Activated T-cell treated with anti-CD3 and anti-CD28 coated beads for 4 hours (primary cell): ENCODE results near the gene RBBP8NL.

Experiments used
- DNase-seq: peaks from one replicate; pipeline ENCODE4 v3.0.0-alpha.2; 2020

Gene RBBP8NL

GRCh38 chr20:62461157-62461556, 33.8 kb upstream of the RBBP8NL start:
- no peak for DNase-seq

DNA sequence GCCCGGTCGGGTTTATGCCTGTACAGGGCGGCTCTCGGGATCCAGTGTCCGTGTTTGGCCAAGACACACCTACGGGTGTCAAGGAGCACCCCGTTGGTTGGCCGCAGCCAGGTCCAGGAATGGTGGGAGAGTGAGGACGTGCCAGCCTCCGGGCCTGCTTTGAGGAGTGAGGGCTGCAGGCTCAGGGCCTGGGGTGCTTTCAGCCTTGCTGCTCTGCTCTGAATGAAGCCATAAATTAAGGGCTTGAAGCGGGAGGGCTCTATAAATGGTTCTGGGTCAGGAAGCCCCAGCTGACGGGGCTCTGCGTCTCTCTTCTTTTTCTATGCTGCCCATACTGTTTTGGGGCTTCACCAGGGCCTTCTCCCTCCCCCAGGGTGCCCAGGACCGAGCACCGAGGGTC, 33.3 kb upstream of the RBBP8NL start:
- DNase-seq, result no peak

DNA sequence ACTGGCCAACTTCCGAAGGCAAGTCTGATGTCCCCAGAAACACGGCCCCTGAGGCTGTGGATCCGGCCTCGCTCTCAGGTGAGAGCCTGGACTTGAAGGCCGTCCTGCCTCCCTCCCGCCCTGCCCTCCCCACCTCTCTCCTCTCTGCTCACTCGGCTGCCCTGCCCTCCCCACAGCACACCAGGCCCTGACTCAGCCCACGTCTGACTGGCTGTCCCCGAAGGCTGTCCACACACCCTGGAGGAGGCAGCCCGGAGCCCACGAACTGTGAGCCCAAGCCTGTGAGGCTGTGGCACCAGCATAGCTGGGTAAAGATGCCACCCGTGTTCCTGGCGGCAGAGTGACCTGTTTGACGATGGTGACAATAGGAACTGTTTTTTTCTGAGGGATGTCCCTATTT, 32.1 kb upstream of the RBBP8NL start:
- DNase-seq, result no peak

DNA sequence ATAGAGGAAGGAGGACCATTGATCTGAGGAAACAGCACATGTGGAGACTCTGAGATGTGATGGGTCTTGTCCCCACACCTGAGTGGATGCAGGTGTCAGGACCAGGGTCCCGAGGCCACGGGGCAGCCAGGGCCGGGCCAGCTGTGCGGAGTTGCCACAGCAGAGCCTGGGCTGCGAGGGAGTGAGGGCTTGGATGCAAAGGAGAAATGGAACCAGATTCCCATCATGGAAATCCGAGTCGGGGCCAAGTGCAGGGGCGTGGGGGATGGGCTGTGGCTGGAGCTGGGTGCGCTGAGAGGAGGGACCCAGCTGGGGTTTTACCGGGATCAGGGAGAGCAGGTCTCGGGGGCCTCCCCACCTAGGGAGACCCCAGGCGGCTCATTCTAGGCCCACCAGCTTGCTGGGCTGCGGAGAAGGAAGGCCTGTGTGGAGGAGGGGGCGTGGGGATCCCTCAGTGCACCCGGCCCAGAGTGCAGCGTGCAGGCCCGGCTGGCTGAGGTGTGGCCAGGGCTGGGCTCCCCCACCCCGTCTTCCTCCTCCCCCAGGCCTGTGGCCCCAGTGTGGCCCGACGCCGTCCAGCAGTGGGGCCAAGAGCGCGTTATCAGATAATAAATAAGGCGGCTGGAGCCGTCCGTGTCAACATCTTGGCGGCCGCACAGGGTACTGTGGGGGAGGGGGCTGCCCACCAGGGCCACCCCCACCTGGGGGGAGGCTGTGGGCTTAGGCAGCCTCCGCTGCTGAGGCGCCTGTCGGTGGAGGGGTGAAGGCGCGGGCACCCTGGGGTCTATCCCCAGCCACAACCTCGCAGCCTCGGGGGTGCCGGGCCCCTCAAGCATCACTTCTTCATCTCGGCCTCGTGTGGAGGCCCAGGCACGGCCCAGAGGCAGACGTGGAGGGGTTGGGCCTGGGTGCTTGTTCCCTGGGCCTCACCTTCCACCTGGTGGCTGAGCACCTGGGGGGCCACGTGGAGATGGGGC, 31.2 kb upstream of the RBBP8NL start:
- DNase-seq, result no peak

- DNase-seq, result no peak
Measured at GRCh38 chr20:62457831-62458230, 30.5 kb upstream of the RBBP8NL start.

DNA sequence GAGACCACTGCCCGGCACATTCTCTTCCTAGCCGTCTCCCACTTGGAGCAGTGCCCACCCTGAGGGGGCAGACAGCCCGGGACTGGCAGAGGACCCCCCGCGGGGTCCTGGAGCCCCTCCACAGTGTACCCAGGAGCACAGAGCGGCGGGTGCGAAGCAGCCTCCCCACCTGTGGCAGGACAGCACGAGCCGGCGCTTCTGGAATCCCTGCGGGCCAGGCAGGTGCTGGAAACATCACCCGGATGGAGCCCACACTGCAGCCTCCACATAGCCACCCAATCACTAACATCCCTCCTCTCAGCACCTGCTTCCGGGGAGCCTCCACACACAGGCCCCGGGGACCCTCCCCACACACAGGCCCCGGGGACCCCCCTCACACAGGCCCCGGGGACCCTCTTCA, 29.8 kb upstream of the RBBP8NL start:
- no peak for DNase-seq

DNA sequence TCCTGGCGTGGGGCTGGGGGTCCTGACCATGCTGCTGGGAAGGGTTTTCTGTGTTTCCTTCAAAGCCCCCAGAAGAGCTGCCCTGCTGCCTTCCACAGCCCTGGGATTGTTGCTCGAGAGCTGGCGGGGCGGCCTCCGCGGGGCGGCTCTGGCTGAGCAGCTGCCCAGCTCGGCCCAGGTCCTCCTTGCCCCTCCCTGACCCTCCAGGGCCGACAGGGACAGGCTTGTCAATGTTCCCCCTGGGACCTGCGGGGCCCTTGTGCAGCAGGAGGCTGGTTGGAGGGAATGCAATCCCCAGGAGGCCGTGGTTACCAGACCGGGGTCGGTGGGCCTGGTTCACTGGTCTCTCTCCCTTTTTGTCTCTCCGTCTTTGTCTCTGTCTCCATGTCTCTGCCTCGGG, 28.6 kb upstream of the RBBP8NL start:
- DNase-seq, result no peak

GRCh38 chr20:62454904-62455636, 27.7 kb upstream of the RBBP8NL start:
- no peak for DNase-seq

DNA sequence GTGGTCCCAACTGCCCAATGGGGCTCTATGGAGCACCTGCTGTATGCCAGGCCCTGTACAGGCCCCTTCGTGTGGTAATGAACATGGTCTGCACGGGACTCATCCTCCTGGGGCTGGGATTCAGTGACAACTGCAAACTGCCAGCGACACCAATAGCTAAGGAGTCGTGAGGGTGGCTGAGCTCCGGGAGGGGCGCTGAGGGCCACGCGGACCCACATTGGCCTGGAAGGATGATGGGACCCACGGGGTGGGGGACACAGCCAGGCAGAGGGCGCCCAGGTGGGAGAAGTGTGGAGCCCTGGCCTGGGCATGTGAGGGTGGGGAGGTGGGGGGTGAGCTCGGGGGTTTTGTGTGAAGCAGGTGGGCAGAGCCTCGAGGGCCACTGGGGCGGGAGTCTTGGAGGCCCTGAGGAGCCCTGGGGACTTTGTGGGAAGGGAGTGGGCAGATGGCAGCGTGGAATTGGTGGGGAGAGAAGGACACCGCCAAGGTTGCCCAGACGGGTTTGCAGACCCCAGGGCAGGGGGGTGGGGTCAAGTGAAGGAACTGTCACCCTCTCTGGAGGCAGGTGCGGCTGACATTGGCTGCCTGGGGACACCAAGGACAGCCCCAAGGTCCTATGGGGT, 26.0 kb upstream of the RBBP8NL start:
- DNase-seq, result no peak

DNA sequence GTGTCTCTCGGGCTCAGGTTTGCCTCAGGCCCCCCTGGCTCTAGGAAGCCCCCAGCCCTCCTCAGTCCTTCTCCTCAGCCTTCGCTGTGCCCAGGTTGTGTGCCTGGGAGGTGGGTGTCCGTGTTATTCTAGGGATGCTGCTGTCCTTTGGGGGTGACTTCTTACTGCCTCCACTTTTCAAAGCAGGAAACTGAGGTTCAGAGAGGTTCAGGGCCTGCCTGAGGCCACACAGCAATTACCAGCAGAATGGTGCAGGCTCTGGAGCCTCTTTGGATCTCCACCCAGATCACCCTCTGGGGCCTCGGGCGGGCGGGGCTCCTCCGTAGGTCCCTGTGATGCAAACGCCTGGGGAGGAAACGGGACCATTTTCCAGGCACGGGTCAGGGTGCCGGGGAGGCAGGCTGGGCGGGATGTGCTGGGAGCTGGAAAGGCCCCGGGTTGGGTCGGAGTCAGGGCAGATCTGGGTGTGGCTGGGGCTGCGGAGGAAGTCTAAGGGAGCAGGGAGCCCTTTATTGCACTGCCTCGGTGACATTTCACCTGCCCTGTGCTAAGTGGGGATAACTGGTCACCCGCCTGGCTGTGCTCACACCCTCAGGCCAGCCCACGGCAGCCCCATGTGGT, 25.2 kb upstream of the RBBP8NL start:
- DNase-seq, result no peak

DNA sequence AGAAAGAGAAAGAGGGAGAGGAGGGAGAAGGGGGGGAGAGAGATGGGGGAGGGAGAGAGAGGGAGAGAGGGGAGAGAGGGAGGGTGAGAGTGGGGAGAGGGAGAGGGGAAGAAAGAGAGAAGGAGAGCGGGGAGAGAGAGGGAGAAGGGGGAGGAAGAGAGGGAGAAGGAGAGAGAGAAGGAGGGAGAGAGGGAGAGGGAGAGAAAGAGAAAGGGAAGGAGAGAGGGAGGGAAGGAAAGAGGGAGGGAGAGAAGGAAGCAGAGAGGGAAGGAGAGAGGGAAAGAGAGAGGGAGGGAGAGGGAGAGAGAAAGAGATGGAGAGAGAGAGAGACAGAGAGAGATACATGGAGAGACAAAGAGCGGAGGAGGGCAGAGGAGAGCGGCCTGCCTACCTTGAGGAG, 24.6 kb upstream of the RBBP8NL start:
- DNase-seq, result no peak

GRCh38 chr20:62451156-62451767, 23.9 kb upstream of the RBBP8NL start:
- no peak for DNase-seq

- DNase-seq, result no peak
Measured at GRCh38 chr20:62449951-62450691, 22.8 kb upstream of the RBBP8NL start.

GRCh38 chr20:62448788-62449187, 21.4 kb upstream of the RBBP8NL start:
- no peak for DNase-seq

GRCh38 chr20:62448038-62448437, 20.7 kb upstream of the RBBP8NL start:
- no peak for DNase-seq

GRCh38 chr20:62446888-62447869, 19.8 kb upstream of the RBBP8NL start:
- no peak for DNase-seq

GRCh38 chr20:62446481-62446880, 19.1 kb upstream of the RBBP8NL start:
- DNase-seq, result no peak

GRCh38 chr20:62445553-62446340, 18.4 kb upstream of the RBBP8NL start:
- no peak for DNase-seq

DNA sequence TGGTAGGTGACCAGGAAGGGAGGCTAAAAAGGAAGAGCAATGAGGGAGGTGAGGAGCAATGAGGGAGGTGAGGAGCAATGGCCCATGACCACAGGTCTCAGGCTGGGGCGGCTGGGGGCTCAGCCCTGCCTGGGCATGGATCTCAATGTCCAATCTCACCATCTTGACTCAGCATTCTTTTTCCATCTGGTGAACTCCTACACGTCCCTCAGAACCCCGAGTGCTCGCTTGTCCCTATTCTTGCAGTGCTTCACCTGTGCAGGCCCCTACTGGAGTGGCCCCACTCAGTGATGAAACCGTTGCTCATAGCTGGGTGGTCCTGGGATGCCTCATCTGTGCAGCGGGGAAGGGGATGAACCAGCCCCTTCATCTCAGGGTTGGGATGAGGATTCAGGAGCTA, 16.9 kb upstream of the RBBP8NL start:
- DNase-seq, result no peak

GRCh38 chr20:62441987-62442539, 14.7 kb upstream of the RBBP8NL start:
- DNase-seq, result no peak
